Measurements from ENCODE around the gene FAIM2. TPM values are rescaled to one million over a fixed set of nuclear protein-coding genes. Genes with fewer than 3 reads are reported as not detected.

FAIM2 gene
- total and polyA plus RNA-seq, 10 of the 15 experiments (the other 5 are each of a cell fraction or from before 2014, with no cell fraction given): not detected

DNA sequence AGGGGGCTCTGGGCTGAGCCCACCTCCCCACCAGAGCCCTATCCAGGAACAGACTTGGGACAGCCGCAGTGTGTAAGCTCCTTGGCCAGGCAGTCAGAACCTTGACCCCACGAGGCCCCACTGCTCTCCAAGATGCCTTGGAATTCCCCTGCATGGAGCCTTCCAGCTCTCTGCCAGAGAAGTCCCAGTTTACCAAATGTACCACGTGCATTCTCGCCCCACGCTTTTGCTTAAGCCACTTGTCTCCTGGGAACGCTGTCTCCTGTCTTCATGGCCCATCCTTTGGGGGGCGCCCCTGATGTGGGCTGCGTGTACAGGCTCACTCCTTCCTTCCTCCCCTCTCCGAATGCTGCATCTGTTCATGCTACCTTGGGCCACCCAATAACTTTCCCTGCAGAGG lies 7.9 kb downstream of the FAIM2 start:
- intact Hi-C loops (cut with micrococcal nuclease; ENCODE audit: unreplicated experiment): no loop called here
- RAD21 ChIA-PET (ENCODE audit: unreplicated experiment): no interaction called here

GRCh38 chr12:49894751-49895148 lies 8.9 kb downstream of the FAIM2 start:
- H3K4me1 ChIP-seq (ENCODE audit: control insufficient read depth, insufficient read depth, low read length): no peaks in the 10 kb centered on the region
- BruUV-seq (replicated peaks): no TSS peak
- no peaks in the 10 kb centered on the region for H3K36me3 ChIP-seq (ENCODE audit: control insufficient read depth in 2 of 2, insufficient read depth in 2 of 2, low read length in 1 of 2)
- WGBS (ENCODE audit: insufficient coverage, insufficient replicate concordance, low lambda C conversion rate, missing lambda C conversion rate): 29% methylated on average over 5 of the region's 5 CpGs
- no peak overlapping the region for H3K9ac ChIP-seq (ENCODE audit: control insufficient read depth, insufficient read depth, low read length)
- no peak overlapping the region for H2AFZ ChIP-seq (ENCODE audit: control insufficient read depth, low read depth, low read length)
- FAIRE-seq (no peak), DNase-seq (ENCODE audit: low read depth, low spot score) (no peak), ATAC-seq (no peak)
- no peaks in the 10 kb centered on the region for H4K20me1 ChIP-seq (ENCODE audit: control insufficient read depth, insufficient read depth)
- in situ Hi-C loops (cut with MboI): no loop called here
- RAD21 ChIA-PET (ENCODE audit: unreplicated experiment): no interaction called here
- intact Hi-C loops (cut with micrococcal nuclease; ENCODE audit: unreplicated experiment): no loop called here
- CTCF ChIA-PET: no interaction called here
- H3K27me3 ChIP-seq (replicated peaks in 1 of 2; ENCODE audit: control insufficient read depth in 2 of 2, insufficient read depth in 2 of 2, low read length in 1 of 2): peaks cover 3 to 4% of the 10 kb centered on the region in 2 experiments; a peak in 3 of 4 replicates
- no peak overlapping the region for H3K27ac ChIP-seq (ENCODE audit: control insufficient read depth, insufficient read depth)
- no peak overlapping the region for H3K4me2 ChIP-seq (ENCODE audit: control insufficient read depth, insufficient read depth)
- POLR2A ChIA-PET: no interaction called here
- SMC1A ChIA-PET (ENCODE audit: uncharacterized antibody, unreplicated experiment): interaction anchor here (0.8 kb wide), 1 partner anchor 117 kb away, joined by 3 read pairs; no protein-coding TSS in a partner anchor
- no peaks in the 10 kb centered on the region for H3K79me2 ChIP-seq (ENCODE audit: control insufficient read depth, insufficient read depth, low read length)
- H3K9me3 ChIP-seq (replicated peaks; ENCODE audit: control insufficient read depth, insufficient read depth, low read length): no peaks in the 10 kb centered on the region
- no peak overlapping the region for H3K4me3 ChIP-seq
- no peak for TF ChIP-seq ATF2 (IDR thresholded peaks at IDR 0.05; ENCODE audit: low read length)
- TF ChIP-seq TAF1 (IDR thresholded peaks at IDR 0.05; ENCODE audit: borderline replicate concordance, low read depth, low read length): no peak
- TF ChIP-seq KLF5 (IDR thresholded peaks at IDR 0.05; ENCODE audit: partially characterized antibody): no peak
- TF ChIP-seq GATAD2B (conservative IDR thresholded peaks at IDR 0.05; ENCODE audit: low read depth): no peak
- TF ChIP-seq, protein P1, sequence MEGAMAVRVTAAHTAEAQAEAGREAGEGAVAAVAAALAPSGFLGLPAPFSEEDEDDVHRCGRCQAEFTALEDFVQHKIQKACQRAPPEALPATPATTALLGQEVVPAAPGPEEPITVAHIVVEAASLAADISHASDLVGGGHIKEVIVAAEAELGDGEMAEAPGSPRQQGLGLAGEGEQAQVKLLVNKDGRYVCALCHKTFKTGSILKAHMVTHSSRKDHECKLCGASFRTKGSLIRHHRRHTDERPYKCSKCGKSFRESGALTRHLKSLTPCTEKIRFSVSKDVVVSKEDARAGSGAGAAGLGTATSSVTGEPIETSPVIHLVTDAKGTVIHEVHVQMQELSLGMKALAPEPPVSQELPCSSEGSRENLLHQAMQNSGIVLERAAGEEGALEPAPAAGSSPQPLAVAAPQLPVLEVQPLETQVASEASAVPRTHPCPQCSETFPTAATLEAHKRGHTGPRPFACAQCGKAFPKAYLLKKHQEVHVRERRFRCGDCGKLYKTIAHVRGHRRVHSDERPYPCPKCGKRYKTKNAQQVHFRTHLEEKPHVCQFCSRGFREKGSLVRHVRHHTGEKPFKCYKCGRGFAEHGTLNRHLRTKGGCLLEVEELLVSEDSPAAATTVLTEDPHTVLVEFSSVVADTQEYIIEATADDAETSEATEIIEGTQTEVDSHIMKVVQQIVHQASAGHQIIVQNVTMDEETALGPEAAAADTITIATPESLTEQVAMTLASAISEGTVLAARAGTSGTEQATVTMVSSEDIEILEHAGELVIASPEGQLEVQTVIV (IDR thresholded peaks at IDR 0.05; ENCODE audit: borderline replicate concordance, partially characterized antibody): no peak
- no peak for TF ChIP-seq ATF3 (IDR thresholded peaks at IDR 0.05; ENCODE audit: borderline replicate concordance, extremely low read depth, low read depth, low read length)

More for the DNA sequence above, 7.9 kb downstream of the FAIM2 start:
- ChIA-PET CTCF (interaction anchor here (1.2 kb wide), 1 partner anchor 49 kb away, joined by 3 read pairs; no protein-coding TSS in a partner anchor), SMC1A (ENCODE audit: uncharacterized antibody, unreplicated experiment) (no interaction called here), POLR2A (no interaction called here)
- no peak overlapping the region for H3K27ac ChIP-seq (ENCODE audit: control insufficient read depth, insufficient read depth)
- peaks cover 3 to 4% of the 10 kb centered on the region in 2 experiments; a peak in 3 of 4 replicates for H3K27me3 ChIP-seq (replicated peaks in 1 of 2; ENCODE audit: control insufficient read depth in 2 of 2, insufficient read depth in 2 of 2, low read length in 1 of 2)
- H3K9me3 ChIP-seq (replicated peaks; ENCODE audit: control insufficient read depth, insufficient read depth, low read length): no peaks in the 10 kb centered on the region
- no peak overlapping the region for H3K4me2 ChIP-seq (ENCODE audit: control insufficient read depth, insufficient read depth)
- no TSS peak for BruUV-seq (replicated peaks)
- no peak overlapping the region for H3K4me3 ChIP-seq
- DNase-seq (ENCODE audit: low read depth, low spot score) (no peak), FAIRE-seq (no peak), ATAC-seq (no peak)
- 39% methylated on average over 9 of the region's 9 CpGs for WGBS (ENCODE audit: insufficient coverage, insufficient replicate concordance, low lambda C conversion rate, missing lambda C conversion rate)
- H2AFZ ChIP-seq (ENCODE audit: control insufficient read depth, low read depth, low read length): no peak overlapping the region
- no peak for TF ChIP-seq CHD1 (IDR thresholded peaks at IDR 0.05; ENCODE audit: low read depth, low read length)
- TF ChIP-seq CREB1 (IDR thresholded peaks at IDR 0.05; ENCODE audit: low read depth): no peak
- no peak for TF ChIP-seq NR2F1 (conservative IDR thresholded peaks at IDR 0.05)
- no peak for TF ChIP-seq CREM (IDR thresholded peaks at IDR 0.05; ENCODE audit: low read depth)
- TF ChIP-seq ETV6 (conservative IDR thresholded peaks at IDR 0.05 in 1 of 2, IDR thresholded peaks at IDR 0.05 in 1 of 2; ENCODE audit: borderline replicate concordance in 1 of 2, low read depth in 1 of 2): no peak
- TF ChIP-seq SMAD5 (IDR thresholded peaks at IDR 0.05; ENCODE audit: low read depth): no peak
- TF ChIP-seq CBX3 (IDR thresholded peaks at IDR 0.05; ENCODE audit: borderline replicate concordance, low read depth): no peak
- TF ChIP-seq RB1 (IDR thresholded peaks at IDR 0.05; ENCODE audit: borderline replicate concordance): no peak
- TF ChIP-seq TARDBP (IDR thresholded peaks at IDR 0.05; ENCODE audit: borderline replicate concordance): no peak
- TF ChIP-seq HDAC2 (IDR thresholded peaks at IDR 0.05): no peak
- TF ChIP-seq LARP7 (IDR thresholded peaks at IDR 0.05): no peak
- TF ChIP-seq FOXK2 (IDR thresholded peaks at IDR 0.05): no peak
- no peak for TF ChIP-seq MTA3 (IDR thresholded peaks at IDR 0.05; ENCODE audit: borderline replicate concordance, low read length)
- TF ChIP-seq USF1 (IDR thresholded peaks at IDR 0.05; ENCODE audit: borderline replicate concordance, extremely low read length, insufficient read depth, low read depth, low read length): no peak
- TF ChIP-seq MTA2 (IDR thresholded peaks at IDR 0.05; ENCODE audit: low read depth): no peak
- in situ Hi-C loops (cut with MboI): no loop called here
- H4K20me1 ChIP-seq (ENCODE audit: control insufficient read depth, insufficient read depth): no peaks in the 10 kb centered on the region
- no peaks in the 10 kb centered on the region for H3K79me2 ChIP-seq (ENCODE audit: control insufficient read depth, insufficient read depth, low read length)
- H3K4me1 ChIP-seq (ENCODE audit: control insufficient read depth, insufficient read depth, low read length): no peaks in the 10 kb centered on the region
- H3K36me3 ChIP-seq (ENCODE audit: control insufficient read depth in 2 of 2, insufficient read depth in 2 of 2, low read length in 1 of 2): no peaks in the 10 kb centered on the region
- no peak overlapping the region for H3K9ac ChIP-seq (ENCODE audit: control insufficient read depth, insufficient read depth, low read length)

Measured in GM12878 (cell line).